Activated CD8-positive, alpha-beta memory T cell treated with anti-CD3 and anti-CD28 coated beads, Interleukin-2, amount 50 U/mL, for 1 hour (primary cell): ENCODE measurements around the gene ZMYND15.

Source experiments
- DNase-seq: peaks from one replicate; pipeline ENCODE4 v3.0.0-alpha.2; 2020; ENCODE audit errors: extremely low read depth

ZMYND15 gene

GRCh38 chr17:4715063-4715744 lies 24.4 kb upstream of the ZMYND15 start:
- DNase-seq = peak; percentile 58

DNA sequence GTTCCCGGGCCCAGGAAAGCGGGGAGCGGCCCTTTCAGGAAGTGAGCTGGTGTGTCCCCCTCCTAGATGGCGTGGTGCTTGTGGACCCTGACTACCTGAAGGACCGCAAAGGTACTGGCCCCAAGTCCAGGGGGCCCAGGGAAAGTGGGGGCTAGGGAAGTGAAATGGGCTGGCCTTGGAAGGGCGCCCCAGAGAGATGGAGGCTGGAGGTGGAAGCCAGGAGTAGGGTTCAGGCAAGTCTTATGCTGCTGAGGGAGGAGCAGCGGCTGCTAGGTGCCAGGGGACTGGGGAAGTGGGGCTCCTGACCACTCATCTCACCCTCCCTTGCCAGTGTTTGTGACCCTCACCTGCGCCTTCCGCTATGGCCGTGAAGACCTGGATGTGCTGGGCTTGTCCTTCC lies 23.6 kb upstream of the ZMYND15 start:
- DNase-seq = no peak

- DNase-seq = no peak
Measured at GRCh38 chr17:4717791-4718190, 21.8 kb upstream of the ZMYND15 start.

- DNase-seq = no peak
Measured at GRCh38 chr17:4718276-4718675, 21.4 kb upstream of the ZMYND15 start.

DNA sequence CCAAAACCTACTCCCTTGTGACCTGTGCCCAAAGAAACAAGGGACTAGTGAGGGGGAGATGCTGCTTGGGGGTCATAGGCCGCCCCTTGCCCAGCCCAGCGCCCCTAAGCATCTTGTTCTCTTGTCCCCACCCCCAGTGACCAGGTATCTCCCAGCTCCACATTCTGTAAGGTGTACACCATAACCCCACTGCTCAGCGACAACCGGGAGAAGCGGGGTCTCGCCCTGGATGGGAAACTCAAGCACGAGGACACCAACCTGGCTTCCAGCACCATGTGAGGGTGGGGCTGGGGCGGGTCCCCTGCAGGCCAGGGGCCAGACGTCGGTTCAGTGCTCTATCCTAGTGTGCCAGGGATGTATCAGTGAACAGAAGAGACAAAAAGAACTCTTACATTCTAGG lies 20.5 kb upstream of the ZMYND15 start:
- DNase-seq = no peak

DNA sequence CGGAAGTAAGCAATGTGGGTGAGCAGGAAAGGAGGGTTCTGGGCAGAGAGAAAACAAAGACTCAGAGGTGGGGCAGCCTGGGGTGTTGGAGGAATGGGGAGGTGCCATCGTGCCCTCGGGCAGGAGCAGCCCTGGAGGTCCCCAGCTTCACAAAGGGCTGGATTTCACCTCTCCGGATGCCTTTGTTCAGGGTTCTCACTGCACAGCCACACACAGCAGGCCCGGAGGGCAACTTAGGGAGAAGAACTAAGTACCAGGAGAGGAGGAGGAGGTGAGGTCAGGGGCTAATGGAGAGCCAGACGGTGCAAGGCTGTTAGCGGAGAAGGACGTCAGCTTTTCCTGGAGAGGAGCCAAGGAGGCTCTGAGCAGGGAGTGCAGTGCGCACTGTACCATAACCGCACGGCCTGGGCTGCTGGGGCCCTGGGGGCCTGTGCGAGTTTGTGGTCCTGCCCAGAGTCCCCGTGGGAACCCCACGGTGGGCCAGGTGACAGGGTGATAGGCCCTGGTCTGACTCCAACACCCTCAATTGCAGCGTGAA lies 19.9 kb upstream of the ZMYND15 start:
- DNase-seq = no peak

GRCh38 chr17:4720787-4721186 lies 18.8 kb upstream of the ZMYND15 start:
- no peak for DNase-seq

DNA sequence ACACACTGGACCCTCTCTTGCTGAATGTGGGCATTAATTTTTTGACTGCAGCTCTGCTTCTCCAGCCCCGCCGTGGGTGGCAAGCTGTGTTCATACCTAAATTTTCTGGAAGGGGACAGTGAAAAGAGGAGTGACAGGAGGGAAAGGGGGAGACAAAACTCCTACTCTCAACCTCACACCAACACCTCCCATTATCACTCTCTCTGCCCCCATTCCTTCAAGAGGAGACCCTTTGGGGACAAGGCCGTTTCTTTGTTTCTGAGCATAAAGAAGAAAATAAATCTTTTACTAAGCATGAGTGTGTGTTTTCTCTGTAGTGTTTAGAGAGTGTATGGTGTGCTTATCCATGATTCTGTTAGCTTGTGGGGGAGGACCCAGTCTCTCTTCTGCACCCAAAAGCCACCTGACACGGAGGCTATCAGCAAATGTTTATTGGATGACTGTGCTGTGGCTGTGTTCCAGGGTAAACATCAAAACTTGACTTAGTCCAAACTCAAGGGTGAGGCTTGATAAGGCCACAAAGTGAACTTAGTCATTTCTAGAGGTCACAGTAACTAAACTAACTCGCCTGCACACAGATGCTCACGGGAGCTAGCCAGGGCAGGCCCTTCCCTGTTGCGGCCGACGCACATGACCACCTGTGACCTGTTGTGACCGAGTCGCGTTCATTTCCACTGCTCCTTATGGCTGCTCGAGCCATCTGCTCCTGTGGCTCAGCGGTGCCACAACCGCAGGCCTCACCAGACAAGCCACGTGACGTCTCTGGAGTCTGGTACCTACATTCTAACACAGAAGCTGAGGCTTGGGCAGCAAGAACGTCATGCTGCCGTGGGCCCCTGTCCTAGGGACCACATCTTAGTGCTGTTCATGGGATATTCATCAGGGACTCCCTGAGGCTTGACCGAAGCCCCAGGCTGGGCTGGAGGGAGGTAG lies 18.2 kb upstream of the ZMYND15 start:
- no peak for DNase-seq

DNA sequence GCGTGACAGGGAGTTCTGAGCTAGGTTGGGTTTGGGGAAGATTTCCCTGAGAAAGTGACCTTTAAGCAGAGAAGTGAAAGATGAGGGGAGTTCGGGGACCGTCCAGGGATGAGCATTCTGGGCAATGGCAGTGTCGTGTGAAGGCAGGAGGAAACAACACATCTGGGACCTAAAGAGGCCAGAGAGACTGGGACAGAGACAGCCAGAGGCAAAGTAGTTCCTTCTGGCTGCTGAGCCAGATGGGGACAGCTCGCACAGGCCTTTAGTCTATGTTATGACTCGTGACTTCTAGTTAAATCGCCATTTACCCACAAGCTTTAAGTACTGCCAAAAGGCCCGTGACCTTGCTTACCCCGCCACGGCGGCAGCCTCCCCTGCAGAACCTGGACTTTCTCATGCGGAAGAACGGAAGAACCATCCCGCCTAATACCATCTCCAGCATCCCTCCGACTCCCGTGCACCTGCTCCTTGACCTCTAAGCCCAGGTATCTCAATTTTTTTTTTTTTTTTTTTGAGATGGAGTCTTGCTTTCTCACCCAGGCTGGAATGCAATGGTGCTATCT lies 16.9 kb upstream of the ZMYND15 start:
- DNase-seq = no peak

- no peak for DNase-seq
Measured at GRCh38 chr17:4724650-4725049, 15.0 kb upstream of the ZMYND15 start.

- DNase-seq = no peak
Measured at GRCh38 chr17:4725646-4726310, 13.9 kb upstream of the ZMYND15 start.

DNA sequence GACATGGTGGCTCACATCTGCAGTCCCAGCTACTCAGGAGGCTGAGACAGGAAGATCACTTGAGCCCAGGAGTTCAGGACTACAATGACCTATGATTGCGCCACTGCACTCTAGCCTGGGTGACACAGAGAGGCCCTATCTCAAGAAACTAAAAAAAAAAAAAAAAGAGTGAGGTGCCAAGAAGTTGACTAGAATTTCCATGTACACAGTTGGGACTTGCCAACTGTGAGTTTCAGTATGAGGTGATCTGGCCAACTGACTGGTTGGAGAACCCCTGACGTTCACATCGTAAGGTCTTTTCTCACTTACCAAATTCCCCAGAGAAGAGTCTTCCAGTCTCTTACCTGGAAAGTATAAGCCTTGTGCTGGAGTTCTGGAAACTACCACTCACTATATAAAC lies 11.5 kb upstream of the ZMYND15 start:
- DNase-seq = no peak

- DNase-seq = no peak
Measured at GRCh38 chr17:4733073-4733531, 6.5 kb upstream of the ZMYND15 start.

DNA sequence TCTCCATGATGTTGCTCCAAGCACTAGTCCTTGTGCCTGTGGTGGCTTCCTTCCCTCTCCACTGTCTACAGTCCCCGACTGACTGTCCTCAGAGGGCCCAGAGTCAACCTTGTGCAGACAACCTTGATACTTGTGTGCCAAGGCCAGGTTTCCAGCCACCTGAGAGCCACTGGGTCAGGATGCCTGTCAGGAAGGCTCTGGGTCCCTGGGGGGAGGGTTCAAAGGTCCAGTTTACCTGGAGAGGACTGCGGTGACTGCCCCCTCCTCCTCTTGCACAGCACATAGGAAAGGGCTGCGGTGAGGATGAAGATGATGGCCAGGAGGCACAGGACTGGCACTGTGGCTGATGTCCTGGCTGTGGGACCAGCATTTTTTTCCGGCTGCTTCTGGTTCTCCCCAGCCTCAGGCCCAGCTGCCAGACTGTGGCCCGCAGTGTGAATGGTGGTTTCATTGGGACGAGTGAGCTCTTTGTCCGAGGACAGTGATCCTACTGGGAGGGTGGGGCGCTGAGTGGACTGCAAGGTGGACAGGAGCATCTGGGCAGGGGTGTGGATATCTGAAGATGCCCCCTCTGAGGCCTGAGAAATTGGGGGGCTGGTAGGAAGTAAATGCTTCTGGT lies 4.7 kb upstream of the ZMYND15 start:
- DNase-seq = no peak

- no peak for DNase-seq
Measured at GRCh38 chr17:4735876-4736651, 3.6 kb upstream of the ZMYND15 start.

GRCh38 chr17:4738136-4739121 lies 1.2 kb upstream of the ZMYND15 start:
- DNase-seq = no peak

- DNase-seq = peak; percentile 28
Measured at GRCh38 chr17:4740025-4740351, 355 bp downstream of the ZMYND15 start.

- DNase-seq = no peak
Measured at GRCh38 chr17:4740584-4740983, 951 bp downstream of the ZMYND15 start.

GRCh38 chr17:4741544-4741943 lies 1.9 kb downstream of the ZMYND15 start:
- DNase-seq = no peak

DNA sequence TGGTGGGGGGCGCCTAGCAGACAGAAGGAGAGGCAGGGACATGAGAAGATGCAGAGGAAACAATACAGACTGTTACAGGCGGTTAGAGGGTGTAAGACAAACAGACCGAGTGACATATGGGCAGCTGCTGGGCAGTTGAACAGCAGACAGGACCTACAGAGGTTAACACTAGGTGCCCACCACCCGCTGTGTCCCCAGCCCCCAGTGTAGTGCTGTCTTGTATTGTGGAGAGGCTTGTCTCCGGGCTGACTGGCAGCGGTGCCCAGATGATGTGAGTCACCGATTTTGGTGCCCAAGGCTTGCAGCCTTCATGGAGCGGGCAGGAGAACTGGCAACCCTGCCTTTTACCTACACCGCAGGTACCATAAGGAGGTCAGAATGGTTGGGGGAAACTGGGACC lies 2.5 kb downstream of the ZMYND15 start:
- no peak for DNase-seq
